ENCODE measurements around the gene LPAR2. TPM values are rescaled to one million over a fixed set of nuclear protein-coding genes. Genes with fewer than 3 reads are reported as not detected.

LPAR2 gene
- polyA plus RNA-seq, 1 of the 3 experiments (the other 2 are of a cell fraction): 4.5 TPM

GRCh38 chr19:19626516-19627472, 1.2 kb downstream of the LPAR2 start:
- H3K4me2 ChIP-seq: no peak overlapping the region
- ChIA-PET POLR2A (interaction anchor here (1.3 kb wide), 1 partner anchor 239 kb away, joined by 4 read pairs; the partner anchor contains the start of gene ZNF253), CTCF (interaction anchor here (0.8 to 6.1 kb wide), 5 partner anchors 15 to 94 kb away, joined by 3 to 28 read pairs (median 5); partner anchors contain the start of gene GMIP)
- H2AFZ ChIP-seq (ENCODE audit: low read depth): no peak overlapping the region
- H3K9ac ChIP-seq: no peak overlapping the region
- H3K4me1 ChIP-seq (ENCODE audit: control insufficient read depth in 1 of 2, insufficient read depth in 2 of 2, low read depth in 1 of 2, low read length in 1 of 2): peaks cover 0 to 13% of the 10 kb centered on the region in 2 experiments; a peak in 1 of 4 replicates
- H3K4me3 ChIP-seq (ENCODE audit: low read depth in 2 of 2, low read length in 1 of 2): peak overlapping the region in 1 of 2 experiments; percentile 56; a peak in 1 of 4 replicates
- no peaks in the 10 kb centered on the region for H4K20me1 ChIP-seq (ENCODE audit: insufficient read depth)
- DNase-seq: no peak
- H3K9me2 ChIP-seq: no peaks in the 10 kb centered on the region
- TF ChIP-seq RFX5 (IDR thresholded peaks at IDR 0.05; ENCODE audit: low read length): no peak
- TF ChIP-seq NRF1 (IDR thresholded peaks at IDR 0.05; ENCODE audit: low read depth, low read length): no peak
- TF ChIP-seq EP300 (IDR thresholded peaks at IDR 0.05; ENCODE audit: borderline replicate concordance in 1 of 2, low read depth in 1 of 2, low read length in 1 of 2): no peak
- no peak for TF ChIP-seq NFIC (IDR thresholded peaks at IDR 0.05; ENCODE audit: borderline replicate concordance)
- no peak for TF ChIP-seq SMC3 (IDR thresholded peaks at IDR 0.05; ENCODE audit: low read depth, low read length)
- TF ChIP-seq USF1 (IDR thresholded peaks at IDR 0.05; ENCODE audit: borderline replicate concordance, low read depth): no peak
- no peak for TF ChIP-seq JUND (IDR thresholded peaks at IDR 0.05)
- no peak for TF ChIP-seq CHD2 (IDR thresholded peaks at IDR 0.05; ENCODE audit: low read length, partially characterized antibody)
- TF ChIP-seq POLR2AphosphoS5 (IDR thresholded peaks at IDR 0.05; ENCODE audit: low read depth, low read length): no peak
- TF ChIP-seq ELF1 (IDR thresholded peaks at IDR 0.05): no peak
- no peak for TF ChIP-seq MEF2A (IDR thresholded peaks at IDR 0.05; ENCODE audit: borderline replicate concordance, low read depth)
- no peak for TF ChIP-seq TAF1 (IDR thresholded peaks at IDR 0.05; ENCODE audit: borderline replicate concordance, low read depth, low read length)
- no peak for TF ChIP-seq TCF12 (IDR thresholded peaks at IDR 0.05)
- TF ChIP-seq CTCF (IDR thresholded peaks at IDR 0.05): no peak
- no peak for TF ChIP-seq FOXM1 (IDR thresholded peaks at IDR 0.05; ENCODE audit: low read depth)
- no peak for TF ChIP-seq FOXJ3 (CRISPR knock-in tag; IDR thresholded peaks at IDR 0.05)
- TF ChIP-seq IRF3 (IDR thresholded peaks at IDR 0.05; ENCODE audit: low read depth, low read length): no peak
- no peak for TF ChIP-seq FOSL2 (IDR thresholded peaks at IDR 0.05; ENCODE audit: borderline replicate concordance, low read depth)
- H3K36me3 ChIP-seq (replicated peaks in 1 of 2; ENCODE audit: control insufficient read depth in 1 of 2, insufficient read depth in 2 of 2, low read length in 1 of 2): no peaks in the 10 kb centered on the region
- H3K9me3 ChIP-seq: no peaks in the 10 kb centered on the region
- H3K27me3 ChIP-seq (ENCODE audit: insufficient read depth): no peaks in the 10 kb centered on the region
- 97% methylated on average over 40 of the region's 48 CpGs for WGBS (ENCODE audit: low lambda C conversion rate)
- no peaks in the 10 kb centered on the region for H3K79me2 ChIP-seq (ENCODE audit: insufficient read depth)
- H3F3A ChIP-seq (replicated peaks; ENCODE audit: insufficient read depth): no peaks in the 10 kb centered on the region
- no peak overlapping the region for H3K27ac ChIP-seq (ENCODE audit: low read depth in 2 of 2, low read length in 1 of 2)
